MM.1S (cell line): ENCODE measurements around the gene UCP2.

ENCODE experiments used
- DNase-seq: peaks from one replicate; pipeline ENCODE4 v3.0.0-alpha.2; 2015
- H2AFZ ChIP-seq: fragments of 300-600 bp; sonication (generic); 2 replicates; pipeline ENCODE4 v1.6.0; 2016; ENCODE audit warnings: antibody characterized with exemption, low read length
- H3F3A ChIP-seq: fragments of 300-600 bp; sonication (generic); 2 replicates; pipeline ENCODE4 v1.6.1; 2016; ENCODE audit warnings: mild to moderate bottlenecking, antibody characterized with exemption, low read length, moderate library complexity, mixed read lengths; ENCODE audit not compliant: insufficient read depth
- H3K27ac ChIP-seq: fragments of 300-600 bp; sonication (generic); 2 replicates; pipeline ENCODE4 v1.5.1; 2016; ENCODE audit warnings: mild to moderate bottlenecking, low read length
- H3K27me3 ChIP-seq: fragments of 300-600 bp; sonication (generic); replicated peaks from 2 replicates; pipeline ENCODE4 v1.6.0; 2016; ENCODE audit warnings: low read length; ENCODE audit not compliant: insufficient read depth
- H3K36me3 ChIP-seq: fragments of 300-600 bp; sonication (generic); replicated peaks from 2 replicates; pipeline ENCODE4 v1.6.1; 2016; ENCODE audit warnings: mild to moderate bottlenecking, low read length, mixed read lengths; ENCODE audit not compliant: insufficient read depth
- H3K4me1 ChIP-seq: fragments of 300-600 bp; sonication (generic); 2 replicates; pipeline ENCODE4 v1.6.1; 2016; ENCODE audit warnings: low read length, mixed read lengths
- H3K4me2 ChIP-seq: fragments of 300-600 bp; sonication (generic); 2 replicates; pipeline ENCODE4 v1.6.0; 2016; ENCODE audit warnings: low read depth, low read length
- H3K4me3 ChIP-seq: fragments of 300-600 bp; sonication (generic); 2 replicates; pipeline ENCODE4 v1.5.1; 2016; ENCODE audit warnings: low read length, mixed read lengths
- H3K79me2 ChIP-seq: fragments of 300-600 bp; sonication (generic); 2 replicates; pipeline ENCODE4 v1.6.1; 2016; ENCODE audit warnings: mixed run types, low read length, mixed read lengths
- H3K9ac ChIP-seq: fragments of 300-600 bp; sonication (generic); 2 replicates; pipeline ENCODE4 v1.6.1; 2016; ENCODE audit warnings: low read length, mixed read lengths
- H3K9me2 ChIP-seq: fragments of 300-600 bp; sonication (generic); replicated peaks from 2 replicates; pipeline ENCODE4 v1.6.1; 2016; ENCODE audit warnings: mild to moderate bottlenecking, low read length, mixed read lengths; ENCODE audit not compliant: insufficient read depth
- H3K9me3 ChIP-seq: fragments of 300-600 bp; sonication (generic); replicated peaks from 2 replicates; pipeline ENCODE4 v1.6.1; 2016; ENCODE audit warnings: mild to moderate bottlenecking, low read length, mixed read lengths; ENCODE audit not compliant: insufficient read depth
- H4K20me1 ChIP-seq: fragments of 300-600 bp; sonication (generic); 2 replicates; pipeline ENCODE4 v1.6.1; 2016; ENCODE audit warnings: mild to moderate bottlenecking, low read length, moderate library complexity, mixed read lengths; ENCODE audit not compliant: insufficient read depth
- EZH2 ChIP-seq: fragments of 300-600 bp; sonication (generic); optimal IDR thresholded peaks from 2 replicates; pipeline ENCODE3; 2017; ENCODE audit warnings: low read depth, mild to moderate bottlenecking, antibody characterized with exemption, low read length, mixed read lengths
- EZH2phosphoT487 ChIP-seq: fragments of 300-600 bp; sonication (generic); IDR thresholded peaks from 2 replicates; pipeline ENCODE4 v1.6.1; 2018; ENCODE audit warnings: antibody characterized with exemption, low read length
- TF ChIP-seq, protein P1 (sequence below): fragments of 300-600 bp; sonication (generic); IDR thresholded peaks from 2 replicates; pipeline ENCODE4 v1.5.1; 2016; ENCODE audit warnings: antibody characterized with exemption, low read length, mixed read lengths

Gene UCP2

DNA sequence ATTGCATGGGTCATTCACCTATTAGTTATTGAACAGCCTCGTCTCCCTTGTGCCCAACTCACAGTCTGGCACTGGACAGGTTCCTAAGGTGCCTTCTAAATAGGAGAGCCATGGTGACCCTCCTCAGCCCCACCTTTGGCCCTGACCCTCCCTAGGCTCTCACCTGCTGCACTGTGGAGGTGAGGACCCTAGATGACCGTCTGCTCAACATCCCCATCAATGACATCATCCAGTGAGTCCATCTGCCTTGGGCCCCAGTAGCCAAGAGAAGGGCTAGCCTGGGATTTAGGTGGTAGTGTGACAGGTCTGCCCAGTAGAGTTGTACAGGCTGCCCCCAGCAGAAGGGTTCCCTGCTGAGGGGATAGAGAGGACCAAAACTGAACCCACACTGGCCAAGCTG, 13.6 kb downstream of the UCP2 start:
- no peaks in the 10 kb centered on the region for H3K9me3 ChIP-seq
- no peaks in the 10 kb centered on the region for H4K20me1 ChIP-seq
- no peak overlapping the region for H3K4me3 ChIP-seq
- no peaks in the 10 kb centered on the region for H3K27me3 ChIP-seq
- H3K9me2 ChIP-seq: no peaks in the 10 kb centered on the region
- H3K36me3 ChIP-seq: no peaks in the 10 kb centered on the region
- DNase-seq: no peak
- H3K9ac ChIP-seq: no peak overlapping the region
- TF ChIP-seq EZH2phosphoT487 (no peak), EZH2 (no peak)
- TF ChIP-seq, protein P1, sequence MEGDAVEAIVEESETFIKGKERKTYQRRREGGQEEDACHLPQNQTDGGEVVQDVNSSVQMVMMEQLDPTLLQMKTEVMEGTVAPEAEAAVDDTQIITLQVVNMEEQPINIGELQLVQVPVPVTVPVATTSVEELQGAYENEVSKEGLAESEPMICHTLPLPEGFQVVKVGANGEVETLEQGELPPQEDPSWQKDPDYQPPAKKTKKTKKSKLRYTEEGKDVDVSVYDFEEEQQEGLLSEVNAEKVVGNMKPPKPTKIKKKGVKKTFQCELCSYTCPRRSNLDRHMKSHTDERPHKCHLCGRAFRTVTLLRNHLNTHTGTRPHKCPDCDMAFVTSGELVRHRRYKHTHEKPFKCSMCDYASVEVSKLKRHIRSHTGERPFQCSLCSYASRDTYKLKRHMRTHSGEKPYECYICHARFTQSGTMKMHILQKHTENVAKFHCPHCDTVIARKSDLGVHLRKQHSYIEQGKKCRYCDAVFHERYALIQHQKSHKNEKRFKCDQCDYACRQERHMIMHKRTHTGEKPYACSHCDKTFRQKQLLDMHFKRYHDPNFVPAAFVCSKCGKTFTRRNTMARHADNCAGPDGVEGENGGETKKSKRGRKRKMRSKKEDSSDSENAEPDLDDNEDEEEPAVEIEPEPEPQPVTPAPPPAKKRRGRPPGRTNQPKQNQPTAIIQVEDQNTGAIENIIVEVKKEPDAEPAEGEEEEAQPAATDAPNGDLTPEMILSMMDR: no peak
- no peak overlapping the region for H3K27ac ChIP-seq
- H3F3A ChIP-seq: peaks cover 14% of the 10 kb centered on the region; the same call in 1 of the 2 replicates
- no peak overlapping the region for H3K4me2 ChIP-seq
- no peak overlapping the region for H2AFZ ChIP-seq
- H3K79me2 ChIP-seq: no peaks in the 10 kb centered on the region
- H3K4me1 ChIP-seq: peaks cover 11% of the 10 kb centered on the region

DNA sequence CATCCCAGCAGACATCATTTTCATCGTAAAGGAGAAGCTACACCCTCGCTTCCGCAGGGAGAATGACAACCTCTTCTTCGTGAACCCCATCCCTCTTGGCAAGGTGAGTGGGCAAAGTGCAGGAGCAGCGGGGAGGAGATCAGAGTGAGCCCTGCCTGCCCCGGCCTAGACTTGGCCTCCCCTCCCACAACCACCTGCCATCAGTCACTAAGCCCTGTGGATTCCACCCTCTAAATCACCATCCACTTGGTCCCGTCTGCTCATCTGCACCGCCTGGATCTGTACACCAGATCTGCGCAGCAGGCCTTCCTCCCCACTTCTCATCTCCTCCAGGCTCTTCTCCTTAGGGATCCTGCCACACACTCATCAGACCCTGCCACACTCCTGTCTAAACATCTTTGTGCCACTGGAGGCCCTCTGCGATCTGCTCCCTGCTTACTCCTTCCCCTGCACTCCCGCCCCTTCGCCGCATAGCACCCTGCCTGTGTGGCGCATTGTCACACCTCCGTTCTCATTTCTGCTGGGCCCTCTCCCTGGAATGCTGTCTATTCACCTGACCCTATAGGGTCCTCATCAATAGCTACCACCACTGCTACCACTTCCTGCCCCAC, 14.2 kb downstream of the UCP2 start:
- Histone ChIP-seq H3K4me2 (no peak overlapping the region), H3K9me3 (no peaks in the 10 kb centered on the region), H3K79me2 (no peaks in the 10 kb centered on the region), H4K20me1 (no peaks in the 10 kb centered on the region), H2AFZ (no peak overlapping the region), H3K27me3 (no peaks in the 10 kb centered on the region), H3K9ac (no peak overlapping the region), H3K4me1 (peaks cover 9% of the 10 kb centered on the region), H3K9me2 (no peaks in the 10 kb centered on the region), H3K27ac (no peak overlapping the region), H3F3A (peaks cover 10% of the 10 kb centered on the region; the same call in 1 of the 2 replicates), H3K36me3 (no peaks in the 10 kb centered on the region), H3K4me3 (no peak overlapping the region)
- no peak for TF ChIP-seq EZH2
- TF ChIP-seq, protein P1: no peak
- no peak for TF ChIP-seq EZH2phosphoT487
- no peak for DNase-seq

DNA sequence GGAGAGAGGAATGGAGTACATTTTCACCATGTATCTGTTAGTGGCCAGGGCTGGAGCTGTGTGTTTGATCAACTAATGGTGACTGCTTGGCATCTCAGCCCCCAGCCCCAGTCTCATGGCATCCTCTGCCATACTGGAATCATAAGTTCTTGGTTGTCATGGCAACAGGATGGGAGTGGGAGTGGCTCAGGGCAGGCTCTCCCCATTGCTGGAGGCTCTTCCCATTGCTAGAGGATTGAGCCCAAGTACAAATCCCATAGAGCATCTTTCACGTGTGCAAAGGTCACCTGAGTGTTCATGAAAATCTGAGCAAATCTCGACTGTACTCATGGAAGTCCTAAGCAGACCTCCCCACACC, 16.9 kb downstream of the UCP2 start:
- no peaks in the 10 kb centered on the region for H4K20me1 ChIP-seq
- no peak for DNase-seq
- H3K36me3 ChIP-seq: no peaks in the 10 kb centered on the region
- H3K27ac ChIP-seq: no peak overlapping the region
- H2AFZ ChIP-seq: no peak overlapping the region
- no peak for TF ChIP-seq EZH2
- TF ChIP-seq, protein P1: no peak
- TF ChIP-seq EZH2phosphoT487: no peak
- H3K4me2 ChIP-seq: no peak overlapping the region
- 0 out of 2 replicates have a peak, but pooled peaks cover 6% of the 10 kb centered on the region for H3F3A ChIP-seq
- no peak overlapping the region for H3K9ac ChIP-seq
- peaks cover 6% of the 10 kb centered on the region; the same call in 1 of the 2 replicates for H3K4me1 ChIP-seq
- no peaks in the 10 kb centered on the region for H3K79me2 ChIP-seq
- no peaks in the 10 kb centered on the region for H3K9me2 ChIP-seq
- H3K9me3 ChIP-seq: no peaks in the 10 kb centered on the region
- H3K4me3 ChIP-seq: no peak overlapping the region
- no peaks in the 10 kb centered on the region for H3K27me3 ChIP-seq
